HG03565 (cell line): Measurements from ENCODE around the gene P2RY2.
"Not testable (repeated sequence)": the region's sequence is repeated elsewhere in the genome, so short reads cannot be mapped to it uniquely, and the experiment has no call there.

Source experiments
- ATAC-seq: cut with Tn5 transposase; IDR thresholded peaks from one replicate; pipeline ENCODE4 v1.9.1; 2021; ENCODE audit warnings: mild to moderate bottlenecking, moderate library complexity; ENCODE audit not compliant: unreplicated experiment

Gene P2RY2

GRCh38 chr11:73265278-73265810, 47.3 kb downstream of the P2RY2 start:
- ATAC-seq = no peak

- ATAC-seq = no peak
These were observed 48.0 kb downstream of the P2RY2 start for GRCh38 chr11:73265853-73266645.

DNA sequence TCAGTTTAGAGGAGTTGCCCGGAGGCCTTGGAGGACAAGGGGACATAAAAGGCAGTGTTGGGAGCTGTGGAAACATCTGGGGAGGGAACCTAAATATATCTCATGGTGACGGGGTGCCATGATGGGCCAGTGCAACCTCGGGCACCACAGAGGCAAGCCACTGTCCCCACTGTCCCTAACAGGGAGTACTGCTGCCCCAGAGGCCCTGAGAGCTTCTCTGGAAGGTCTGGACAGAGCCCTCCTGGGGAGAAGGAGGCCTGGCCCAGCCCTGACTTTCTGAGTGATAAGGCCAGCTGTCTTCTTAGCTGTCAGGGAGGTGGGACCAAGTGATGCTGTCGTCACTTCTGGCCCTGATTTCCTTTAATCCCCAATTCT, 48.6 kb downstream of the P2RY2 start:
- ATAC-seq = no peak

DNA sequence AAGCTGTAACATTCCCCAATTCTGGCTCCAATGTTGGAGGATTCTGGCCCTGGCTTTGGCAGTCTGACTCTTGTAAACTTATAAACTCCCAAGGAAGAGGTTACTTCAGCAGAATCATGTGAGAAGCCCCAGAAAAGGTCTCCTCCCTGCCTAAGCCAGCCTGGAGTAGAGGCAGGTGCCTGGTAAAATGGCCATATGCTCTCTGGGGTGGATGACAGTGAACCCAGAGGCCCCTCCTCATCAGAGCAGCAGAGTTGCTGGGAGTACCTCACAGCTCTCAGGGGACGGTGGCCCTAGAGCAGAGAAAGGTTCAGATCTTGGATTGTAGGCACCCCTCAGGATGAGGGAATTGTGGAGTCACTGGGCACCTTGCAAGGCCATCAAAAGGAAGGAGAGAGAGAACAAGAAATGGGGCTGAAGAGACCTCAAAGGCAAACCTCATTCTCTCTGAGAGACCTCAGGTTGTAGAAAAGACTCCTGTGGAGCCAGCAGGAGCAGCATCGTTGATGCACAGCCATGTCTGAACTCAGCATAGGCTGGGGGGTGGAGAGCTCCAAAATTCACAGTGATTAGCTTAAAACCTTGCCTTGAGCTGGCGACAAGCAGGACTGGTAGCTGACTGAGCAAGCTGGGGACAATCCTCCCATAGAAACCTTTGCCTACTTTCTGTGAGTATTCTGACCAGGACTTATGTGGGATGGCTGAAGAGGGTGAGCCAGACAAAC, 49.2 kb downstream of the P2RY2 start:
- no peak for ATAC-seq

DNA sequence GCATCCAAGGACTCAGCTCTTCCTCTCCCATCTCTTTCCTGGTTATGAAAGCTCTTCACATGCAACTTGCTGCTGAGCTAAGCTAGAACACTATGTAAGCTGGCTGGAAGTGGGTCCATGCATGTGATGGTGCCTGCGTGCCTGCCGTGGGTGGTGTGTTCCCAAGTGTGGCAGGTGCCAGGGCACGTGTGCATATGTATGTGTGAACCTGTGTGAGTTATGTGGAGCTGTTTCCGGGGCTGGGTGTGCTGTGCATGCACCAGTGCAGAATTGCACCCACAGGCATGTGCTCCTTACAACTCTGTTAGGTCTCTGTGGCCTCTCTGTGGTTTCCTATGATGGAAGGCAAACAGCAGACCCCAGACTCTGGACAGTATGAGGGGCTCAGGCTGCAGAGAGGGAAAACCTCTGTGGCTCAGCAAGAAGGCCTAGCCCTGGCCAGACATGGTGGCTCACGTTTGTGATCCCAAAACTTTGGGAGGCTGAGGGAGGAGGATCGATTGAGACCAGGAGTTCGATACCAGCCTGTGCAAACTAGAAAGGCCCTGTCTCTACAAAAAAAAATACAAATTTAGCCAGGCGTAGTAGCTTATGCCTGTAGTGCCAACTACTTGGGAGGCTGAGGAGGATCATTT, 49.9 kb downstream of the P2RY2 start:
- ATAC-seq = no peak

GRCh38 chr11:73268671-73269271, 50.7 kb downstream of the P2RY2 start:
- no peak for ATAC-seq

GRCh38 chr11:73269459-73270015, 51.5 kb downstream of the P2RY2 start:
- ATAC-seq = no peak

DNA sequence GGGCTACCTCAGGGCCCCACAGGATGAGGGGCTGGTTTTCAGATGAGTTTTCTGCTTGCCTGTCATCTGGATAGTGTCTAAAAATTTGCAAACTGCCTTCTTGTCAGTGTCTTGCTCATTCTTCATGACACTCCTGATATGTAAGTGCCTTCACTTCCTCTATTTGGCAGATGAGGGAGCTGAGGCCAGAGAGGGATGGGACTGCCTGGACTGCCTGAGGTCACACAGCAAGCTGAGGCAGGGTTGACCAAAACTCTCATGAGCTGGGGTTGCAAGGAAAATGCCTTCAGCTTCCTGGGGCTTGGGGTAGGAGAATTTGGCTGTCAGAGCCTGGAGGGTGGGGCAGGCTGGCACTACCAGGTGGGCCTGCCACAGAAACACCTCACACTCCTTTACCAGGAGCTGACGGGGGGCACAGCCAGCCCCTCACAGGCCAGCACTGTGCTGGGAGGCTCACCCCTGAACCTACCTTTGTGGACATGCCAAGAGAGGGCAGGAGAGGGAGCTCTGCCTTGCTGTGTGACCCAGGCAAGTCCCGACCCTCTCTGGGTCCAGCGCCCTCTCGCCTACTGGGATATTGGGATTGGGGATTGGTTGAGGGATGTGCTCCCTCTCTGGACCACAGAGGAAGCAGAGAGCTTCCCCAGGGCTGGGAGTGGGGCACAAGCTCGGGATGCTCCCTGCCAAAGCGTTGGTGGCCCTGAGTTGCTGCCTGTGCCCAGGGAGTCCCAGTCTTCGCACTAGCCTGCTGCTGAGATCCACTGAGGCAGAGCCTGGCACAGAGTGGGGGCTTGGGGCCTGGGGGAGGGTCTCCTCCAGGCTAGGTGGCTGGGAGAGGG, 52.2 kb downstream of the P2RY2 start:
- no peak for ATAC-seq

DNA sequence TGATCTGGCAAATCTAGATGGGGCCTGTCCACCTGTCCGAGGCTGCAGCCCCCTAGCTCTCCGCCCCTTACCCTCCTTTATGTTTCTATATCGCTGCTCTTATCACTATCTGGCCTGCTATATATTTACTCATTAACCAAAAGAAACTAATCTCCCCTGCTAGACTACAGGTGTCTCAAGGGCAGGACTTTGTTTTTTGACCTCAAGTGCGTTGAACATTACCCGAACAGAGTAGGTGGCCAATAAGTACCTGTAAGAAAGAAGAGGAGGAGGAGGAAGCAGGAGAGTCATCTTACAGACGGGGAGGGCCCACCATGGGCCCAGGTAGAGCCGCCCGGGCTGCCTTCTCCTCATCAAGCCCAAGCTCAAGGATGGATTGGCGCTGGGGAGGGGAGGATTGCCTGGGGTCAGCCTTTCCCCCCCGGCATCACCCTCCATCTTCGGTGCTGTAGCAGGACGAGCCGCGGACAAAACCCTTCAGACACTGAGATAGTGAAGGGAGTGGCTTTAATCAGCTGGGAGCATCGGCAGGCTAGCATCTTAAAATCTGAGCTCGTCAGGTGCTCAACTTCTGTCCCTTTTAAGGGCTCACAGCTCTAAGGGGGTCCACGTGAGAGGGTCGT, 52.9 kb downstream of the P2RY2 start:
- ATAC-seq = no peak

DNA sequence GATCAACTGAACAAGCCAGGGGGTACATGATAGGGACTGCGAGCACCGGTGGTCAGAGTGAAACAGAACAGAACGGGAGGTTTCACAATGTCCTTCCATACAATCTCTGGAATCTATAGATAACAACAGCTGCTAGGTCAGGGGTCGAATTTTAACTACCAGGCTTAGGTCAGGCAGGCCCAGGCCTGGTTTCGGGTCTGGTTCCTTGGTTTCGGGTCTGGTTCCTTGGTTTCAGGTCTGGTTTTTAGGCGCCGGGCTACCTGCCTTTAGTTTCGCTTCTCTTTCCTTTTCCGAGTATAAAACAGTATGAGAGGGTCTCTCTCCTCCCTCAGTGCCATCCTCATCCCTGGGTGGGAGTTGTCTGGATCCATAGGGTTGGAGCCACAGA, 53.4 kb downstream of the P2RY2 start:
- ATAC-seq = not testable (repeated sequence)

DNA sequence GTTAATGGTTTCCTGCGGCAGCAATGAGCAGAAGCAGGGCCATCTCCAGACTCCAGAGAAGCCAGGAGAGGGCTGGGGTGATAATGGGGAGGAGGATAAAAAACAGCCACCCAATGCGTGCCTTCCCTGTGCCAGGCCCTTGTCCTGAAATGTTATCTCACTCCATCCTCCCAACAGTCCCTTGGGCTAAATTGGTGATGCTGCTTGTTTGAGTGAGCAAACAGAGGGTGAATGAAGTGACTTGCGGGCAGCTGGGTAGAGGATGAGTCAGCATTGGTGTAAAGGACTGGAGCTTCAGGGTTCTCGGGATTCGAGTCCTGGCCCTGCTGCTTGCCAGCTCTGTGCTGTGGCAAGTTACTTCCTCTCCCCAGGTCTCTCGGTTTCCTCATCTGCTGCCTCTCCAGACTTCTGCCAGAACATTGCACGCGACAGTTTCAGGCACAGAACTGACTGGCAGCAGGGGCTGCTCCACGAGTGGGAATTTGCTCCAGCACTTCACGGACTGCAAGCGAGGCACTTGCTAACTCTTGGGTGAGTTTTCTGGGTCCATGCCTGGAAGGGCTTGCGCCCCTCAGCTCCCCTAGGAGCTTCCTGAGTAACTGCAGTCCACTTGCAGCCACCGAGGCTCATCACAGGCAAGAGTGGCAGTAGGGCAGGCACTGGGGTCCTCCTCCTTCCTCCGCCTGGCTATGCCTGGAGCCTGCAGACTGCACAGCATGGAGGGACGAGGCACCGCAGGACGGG, 54.0 kb downstream of the P2RY2 start, which contains the start of gene P2RY6:
Gene P2RY6, plus strand, starts transcription at position 403 of the 744 bp plus-strand sequence. CDS start 24,181 bp downstream, outside the sequence.
- no peak for ATAC-seq

DNA sequence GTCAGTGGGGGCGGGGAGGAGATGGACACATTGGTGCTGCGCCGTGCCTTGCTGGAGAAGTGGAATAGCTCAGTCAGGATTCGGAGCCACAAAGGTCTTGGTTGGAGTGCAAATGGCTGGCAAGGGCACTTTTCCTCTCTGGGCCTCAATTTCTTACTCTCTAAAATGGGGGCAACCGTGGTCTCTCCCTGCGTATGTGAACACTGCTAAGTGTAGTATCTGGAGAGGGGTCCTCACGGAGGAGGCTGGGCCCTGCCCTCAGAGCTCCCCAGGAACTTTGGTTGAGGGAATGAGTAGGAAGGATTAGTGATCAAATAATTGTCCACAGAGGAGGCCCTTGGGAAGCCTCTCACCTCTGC, 54.6 kb downstream of the P2RY2 start:
- ATAC-seq = no peak

GRCh38 chr11:73273222-73273895, 55.3 kb downstream of the P2RY2 start:
- no peak for ATAC-seq

DNA sequence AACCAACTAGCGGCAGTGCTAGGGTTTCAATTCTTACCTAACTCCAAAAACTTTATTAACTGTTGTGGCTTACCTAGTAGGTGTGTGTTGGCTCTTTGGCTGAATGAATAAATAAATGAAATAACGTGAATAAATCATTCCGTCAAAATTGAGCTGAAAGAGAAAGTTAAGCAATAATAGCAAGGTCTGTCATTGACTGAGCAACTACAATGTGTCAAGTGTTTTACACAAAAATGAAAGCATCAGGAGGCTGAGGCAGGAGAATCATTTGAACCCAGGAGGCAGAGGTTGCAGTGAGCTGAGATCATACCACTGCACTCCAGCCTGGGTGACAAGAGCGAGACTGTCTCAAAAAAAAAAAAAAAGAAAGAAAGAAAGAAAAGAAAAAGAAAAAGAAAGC, 56.1 kb downstream of the P2RY2 start:
- ATAC-seq = not testable (repeated sequence)

DNA sequence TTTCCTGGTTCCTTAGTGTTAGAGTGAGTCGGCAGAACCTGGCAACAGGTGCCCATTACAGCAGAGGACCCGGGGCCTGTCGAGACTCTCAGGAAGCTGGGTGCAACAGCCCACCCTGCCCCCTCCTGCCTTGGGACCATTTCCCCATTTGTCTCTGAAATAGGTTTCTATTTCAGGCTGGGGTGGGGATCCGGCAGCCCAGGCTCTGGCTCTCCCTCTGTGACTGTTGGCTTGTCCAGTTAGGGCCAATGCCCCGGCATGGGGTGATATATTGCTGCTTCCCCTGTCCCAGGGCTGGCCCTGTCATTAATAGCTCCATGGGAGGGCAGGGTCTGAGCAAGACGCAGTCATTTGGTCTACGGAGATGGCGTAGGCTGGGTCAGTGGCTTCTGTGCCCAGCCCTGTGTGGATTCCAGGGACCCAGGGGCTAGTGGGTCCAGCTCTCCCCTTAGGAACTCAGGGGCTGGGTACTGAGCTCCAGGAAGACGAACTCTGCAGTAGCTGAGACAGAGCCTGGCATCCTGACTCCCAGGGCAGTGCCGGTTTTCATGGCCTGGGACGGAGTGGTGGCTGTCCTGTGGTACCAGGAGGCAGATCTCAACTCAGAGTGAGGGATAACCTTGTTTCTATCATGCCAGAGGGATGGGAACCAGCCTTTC, 56.8 kb downstream of the P2RY2 start:
- ATAC-seq = no peak

- ATAC-seq = no peak
These were observed 57.3 kb downstream of the P2RY2 start for GRCh38 chr11:73275381-73275750.

DNA sequence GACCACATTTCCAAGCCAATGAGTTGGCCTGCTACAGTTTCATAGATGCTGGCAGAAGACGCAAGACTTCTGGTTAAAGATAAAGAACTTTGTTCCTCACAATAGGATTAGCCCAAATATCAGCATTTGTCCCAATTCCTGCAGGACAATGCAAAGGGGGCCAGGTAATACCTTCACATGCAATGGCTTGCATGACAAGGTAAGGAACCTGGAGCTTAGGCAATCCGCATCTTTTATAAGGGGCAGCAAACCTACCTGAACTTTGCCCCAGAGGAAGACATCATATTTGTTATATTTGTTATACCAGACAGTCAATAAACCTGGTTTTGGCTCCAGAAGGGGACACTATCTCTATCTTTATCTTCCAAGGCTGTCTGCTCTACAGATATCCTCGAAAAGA, 59.4 kb downstream of the P2RY2 start:
- no peak for ATAC-seq

DNA sequence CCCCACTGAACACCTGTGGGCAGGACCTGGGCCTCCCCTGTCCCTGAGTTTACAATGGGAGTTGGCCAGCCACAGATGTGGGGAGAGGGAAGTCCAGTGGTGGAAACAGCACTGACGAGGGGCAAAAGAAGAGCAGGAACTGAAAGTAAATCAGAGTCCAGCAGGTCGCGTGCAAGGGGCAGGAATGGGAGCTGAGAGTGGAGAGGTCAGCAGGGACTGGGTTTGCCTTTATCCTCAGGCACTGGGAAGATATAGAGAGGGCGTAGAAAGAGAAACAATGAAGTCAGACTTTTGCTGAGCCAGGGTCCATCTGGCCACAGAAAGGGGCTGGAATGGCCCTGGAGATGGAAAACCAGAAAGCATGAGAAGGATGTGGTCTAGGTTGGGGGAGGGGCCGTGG, 62.5 kb downstream of the P2RY2 start:
- no peak for ATAC-seq
